Measurements from ENCODE around the gene OS9.
A peak's percentile ranks its signal among the peaks of the same experiment; 100 is the strongest.

OS9 gene

DNA sequence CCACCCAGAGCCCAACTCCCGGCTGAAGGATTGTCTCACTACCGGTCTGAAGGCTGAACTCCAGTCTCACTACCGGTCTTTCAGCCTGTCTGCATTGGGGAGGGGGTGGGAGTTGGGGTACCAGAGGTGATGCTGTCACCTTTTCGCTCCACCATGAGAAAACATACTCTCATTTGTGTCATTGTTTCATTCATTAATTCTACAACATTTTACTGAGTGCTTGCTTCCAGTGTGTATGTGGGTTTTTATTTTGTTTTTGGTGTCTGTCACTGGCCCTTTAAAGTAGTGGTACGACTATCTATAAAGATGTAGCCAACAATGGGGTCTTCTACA lies 58.7 kb downstream of the OS9 start:
- Mint-ChIP-seq H3K4me1 (ENCODE audit: low read depth) (peaks cover 47% of the 10 kb centered on the region), H3K9me3 (no peaks in the 10 kb centered on the region), H3K4me3 (peak overlapping the region; percentile 96), H3K36me3 (ENCODE audit: low read depth) (peaks cover 36% of the 10 kb centered on the region), H3K27me3 (ENCODE audit: low read depth) (peaks cover 3% of the 10 kb centered on the region), H3K27ac (peak overlapping the region; percentile 89)
- DNase-seq (ENCODE audit: low spot score) = no peak

- DNase-seq (ENCODE audit: low spot score) = no peak
- peaks cover 47% of the 10 kb centered on the region for H3K4me1 Mint-ChIP-seq (ENCODE audit: low read depth)
- no peaks in the 10 kb centered on the region for H3K9me3 Mint-ChIP-seq
- peaks cover 35% of the 10 kb centered on the region for H3K36me3 Mint-ChIP-seq (ENCODE audit: low read depth)
- peak overlapping the region; percentile 85 for H3K27ac Mint-ChIP-seq
- H3K4me3 Mint-ChIP-seq = peak overlapping the region; percentile 89
- peaks cover 3% of the 10 kb centered on the region for H3K27me3 Mint-ChIP-seq (ENCODE audit: low read depth)
These were observed 59.9 kb downstream of the OS9 start for GRCh38 chr12:57753756-57754337.

GRCh38 chr12:57754411-57755193 lies 60.7 kb downstream of the OS9 start, which contains the start of gene MARCHF9:
Gene MARCHF9, plus strand, starts transcription at chr12:57755103. Its CDS starts 426 bp downstream, at chr12:57755529.
- H3K27me3 Mint-ChIP-seq (ENCODE audit: low read depth) = peaks cover 3% of the 10 kb centered on the region
- peaks cover 32% of the 10 kb centered on the region for H3K36me3 Mint-ChIP-seq (ENCODE audit: low read depth)
- peaks cover 51% of the 10 kb centered on the region for H3K4me1 Mint-ChIP-seq (ENCODE audit: low read depth)
- H3K27ac Mint-ChIP-seq = peak within 1 kb of the TSS; percentile 85
- no peaks in the 10 kb centered on the region for H3K9me3 Mint-ChIP-seq
- H3K4me3 Mint-ChIP-seq = peak within 1 kb of the TSS; percentile 89
- peak; percentile 83 for DNase-seq (ENCODE audit: low spot score)

DNA sequence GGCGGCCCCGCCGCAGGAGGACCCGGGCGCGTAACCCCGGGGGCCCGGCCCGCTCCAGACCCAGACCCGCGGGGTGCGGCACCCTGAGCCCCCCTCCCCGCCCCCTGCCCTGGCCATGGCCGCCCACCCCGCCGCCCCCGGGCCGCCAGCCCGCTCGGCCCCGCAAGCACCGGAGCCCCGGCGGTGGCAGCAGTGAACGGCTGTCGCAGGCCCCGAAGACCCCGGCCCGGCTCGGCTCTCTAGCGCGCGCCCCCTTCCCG lies 61.2 kb downstream of the OS9 start:
- Mint-ChIP-seq H3K4me3 (no peak overlapping the region), H3K36me3 (ENCODE audit: low read depth) (peaks cover 31% of the 10 kb centered on the region), H3K27ac (no peak overlapping the region), H3K27me3 (ENCODE audit: low read depth) (peaks cover 3% of the 10 kb centered on the region), H3K9me3 (no peaks in the 10 kb centered on the region), H3K4me1 (ENCODE audit: low read depth) (peaks cover 50% of the 10 kb centered on the region)
- DNase-seq (ENCODE audit: low spot score) = no peak

DNA sequence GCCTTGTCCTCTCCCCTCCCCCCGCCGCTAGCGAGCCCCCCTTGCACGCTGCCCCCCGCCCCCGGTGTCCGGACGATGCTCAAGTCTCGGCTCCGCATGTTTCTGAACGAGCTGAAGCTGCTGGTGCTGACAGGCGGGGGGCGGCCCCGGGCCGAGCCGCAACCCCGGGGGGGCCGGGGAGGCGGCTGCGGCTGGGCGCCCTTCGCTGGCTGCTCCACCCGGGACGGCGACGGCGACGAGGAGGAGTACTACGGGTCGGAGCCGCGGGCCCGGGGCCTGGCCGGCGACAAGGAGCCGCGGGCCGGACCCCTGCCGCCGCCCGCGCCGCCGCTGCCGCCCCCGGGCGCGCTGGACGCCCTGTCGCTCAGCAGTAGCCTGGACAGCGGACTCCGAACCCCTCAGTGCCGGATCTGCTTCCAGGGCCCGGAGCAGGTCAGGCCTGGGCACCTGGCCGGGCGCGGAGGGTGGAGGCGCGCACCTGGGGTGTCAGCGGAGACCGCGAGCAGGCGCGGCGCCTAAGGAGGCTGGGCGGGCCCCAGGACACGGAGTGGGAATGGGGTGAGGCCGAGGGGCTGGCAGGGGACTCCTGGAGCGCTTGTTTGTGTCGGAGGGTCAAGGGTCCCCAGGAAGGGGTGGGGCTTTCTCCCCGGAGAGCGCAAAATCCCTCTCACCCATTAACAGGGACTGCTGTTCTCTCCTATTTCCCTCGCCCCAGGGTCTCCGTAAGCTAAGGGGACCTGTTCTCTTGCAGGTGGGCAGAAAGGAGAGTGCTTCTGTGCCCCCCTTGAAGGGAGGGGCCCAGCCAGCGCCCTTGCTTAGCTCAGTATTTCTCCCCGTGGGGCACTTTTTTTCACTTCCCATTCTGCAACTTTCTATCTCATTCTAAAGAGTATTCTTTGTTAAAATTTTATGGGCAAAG lies 61.8 kb downstream of the OS9 start:
- Mint-ChIP-seq H3K27ac (peak overlapping the region; percentile 18), H3K4me1 (ENCODE audit: low read depth) (peaks cover 46% of the 10 kb centered on the region), H3K27me3 (ENCODE audit: low read depth) (peaks cover 3% of the 10 kb centered on the region), H3K9me3 (no peaks in the 10 kb centered on the region), H3K36me3 (ENCODE audit: low read depth) (peaks cover 26% of the 10 kb centered on the region), H3K4me3 (peak overlapping the region; percentile 85)
- peak; percentile 15 for DNase-seq (ENCODE audit: low spot score)

GRCh38 chr12:57756406-57757341 lies 62.7 kb downstream of the OS9 start:
- Mint-ChIP-seq H3K4me3 (peak overlapping the region; percentile 85), H3K4me1 (ENCODE audit: low read depth) (peaks cover 36% of the 10 kb centered on the region), H3K27me3 (ENCODE audit: low read depth) (peaks cover 3% of the 10 kb centered on the region), H3K27ac (peak overlapping the region; percentile 18), H3K36me3 (ENCODE audit: low read depth) (peaks cover 18% of the 10 kb centered on the region), H3K9me3 (no peaks in the 10 kb centered on the region)
- peak; percentile 59 for DNase-seq (ENCODE audit: low spot score)

GRCh38 chr12:57757771-57758170 lies 63.8 kb downstream of the OS9 start:
- Mint-ChIP-seq H3K4me3 (no peak overlapping the region), H3K27ac (no peak overlapping the region), H3K27me3 (ENCODE audit: low read depth) (no peaks in the 10 kb centered on the region), H3K9me3 (no peaks in the 10 kb centered on the region), H3K4me1 (ENCODE audit: low read depth) (peaks cover 32% of the 10 kb centered on the region), H3K36me3 (ENCODE audit: low read depth) (peaks cover 13% of the 10 kb centered on the region)
- DNase-seq (ENCODE audit: low spot score) = no peak

GRCh38 chr12:57758552-57759359 lies 64.8 kb downstream of the OS9 start:
- Mint-ChIP-seq H3K27me3 (ENCODE audit: low read depth) (no peaks in the 10 kb centered on the region), H3K4me3 (no peak overlapping the region), H3K36me3 (ENCODE audit: low read depth) (peaks cover 13% of the 10 kb centered on the region), H3K9me3 (no peaks in the 10 kb centered on the region), H3K27ac (no peak overlapping the region), H3K4me1 (ENCODE audit: low read depth) (peaks cover 24% of the 10 kb centered on the region)
- no peak for DNase-seq (ENCODE audit: low spot score)

DNA sequence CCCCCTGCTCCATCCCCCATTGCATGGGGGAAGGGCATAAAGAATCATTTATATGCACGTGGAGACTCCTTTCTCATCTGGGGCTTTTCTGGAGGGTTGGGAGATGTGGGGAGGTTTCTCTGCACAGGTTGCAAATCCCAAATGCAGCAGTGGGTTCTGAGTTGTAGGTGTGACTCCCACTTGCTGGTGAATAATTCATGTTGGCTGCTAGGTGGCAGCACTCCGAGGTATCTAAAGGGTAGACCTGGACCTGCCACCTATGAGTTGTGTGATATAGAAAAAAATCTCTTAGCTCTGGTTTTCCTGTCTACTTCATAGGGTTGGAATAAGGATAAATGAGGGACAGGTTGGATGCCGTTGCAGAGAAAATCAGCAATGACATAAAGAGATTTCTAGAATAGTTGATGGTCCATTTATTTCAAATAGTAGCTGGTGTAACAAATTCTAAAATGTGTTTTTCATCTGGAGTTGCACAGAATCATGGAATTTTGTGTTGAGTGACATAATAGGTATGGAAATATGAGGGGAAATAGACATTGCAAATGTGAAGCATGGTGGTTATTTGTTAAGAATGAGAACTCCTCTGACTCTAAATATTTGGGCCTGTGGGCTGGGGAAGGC lies 65.5 kb downstream of the OS9 start:
- peak; percentile 24 for DNase-seq (ENCODE audit: low spot score)
- Mint-ChIP-seq H3K27me3 (ENCODE audit: low read depth) (no peaks in the 10 kb centered on the region), H3K4me1 (ENCODE audit: low read depth) (peaks cover 21% of the 10 kb centered on the region), H3K27ac (no peak overlapping the region), H3K9me3 (no peaks in the 10 kb centered on the region), H3K36me3 (ENCODE audit: low read depth) (peaks cover 13% of the 10 kb centered on the region), H3K4me3 (no peak overlapping the region)

- Mint-ChIP-seq H3K4me1 (ENCODE audit: low read depth) (peaks cover 20% of the 10 kb centered on the region), H3K36me3 (ENCODE audit: low read depth) (peaks cover 13% of the 10 kb centered on the region), H3K27ac (no peak overlapping the region), H3K4me3 (no peak overlapping the region), H3K27me3 (ENCODE audit: low read depth) (peaks cover 3% of the 10 kb centered on the region), H3K9me3 (no peaks in the 10 kb centered on the region)
- no peak for DNase-seq (ENCODE audit: low spot score)
These were observed 66.5 kb downstream of the OS9 start for GRCh38 chr12:57760347-57760982.

DNA sequence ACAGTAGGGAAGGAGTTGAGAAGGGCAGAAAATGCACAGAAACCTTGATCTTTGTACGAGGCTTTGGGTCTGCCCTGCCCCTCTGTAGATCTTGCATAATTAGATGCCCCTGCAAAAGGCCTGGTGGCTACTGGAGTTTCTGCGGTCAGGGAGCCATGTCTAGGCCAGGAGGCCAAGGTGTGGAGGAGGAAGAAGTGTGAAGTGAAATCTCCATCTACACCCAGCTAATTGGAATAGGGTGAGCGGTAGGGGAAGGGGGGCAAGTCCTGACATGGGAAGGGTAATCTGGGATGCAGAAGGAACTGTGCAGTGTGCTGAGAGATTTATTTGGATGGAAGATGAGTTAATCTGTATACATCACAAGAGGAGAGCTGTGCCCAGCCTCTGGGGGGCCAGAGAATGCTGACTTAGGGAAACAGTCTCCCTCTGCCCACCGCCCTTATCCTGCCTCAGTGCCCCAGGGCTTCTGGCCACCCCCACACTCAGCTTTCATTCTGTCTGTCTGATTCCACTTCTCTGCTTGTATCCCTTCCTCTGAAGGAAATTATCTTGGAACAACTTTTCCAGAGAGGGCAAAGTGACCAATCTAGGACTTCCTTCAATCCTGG lies 67.6 kb downstream of the OS9 start:
- H3K4me1 Mint-ChIP-seq (ENCODE audit: low read depth) = peaks cover 19% of the 10 kb centered on the region
- no peaks in the 10 kb centered on the region for H3K9me3 Mint-ChIP-seq
- H3K4me3 Mint-ChIP-seq = no peak overlapping the region
- no peak overlapping the region for H3K27ac Mint-ChIP-seq
- H3K36me3 Mint-ChIP-seq (ENCODE audit: low read depth) = peaks cover 13% of the 10 kb centered on the region
- DNase-seq (ENCODE audit: low spot score) = no peak
- H3K27me3 Mint-ChIP-seq (ENCODE audit: low read depth) = peaks cover 10% of the 10 kb centered on the region

GRCh38 chr12:57762463-57762862 lies 68.5 kb downstream of the OS9 start:
- peaks cover 17% of the 10 kb centered on the region for H3K4me1 Mint-ChIP-seq (ENCODE audit: low read depth)

More at GRCh38 chr12:57762463-57762862, 68.5 kb downstream of the OS9 start:
- Mint-ChIP-seq H3K9me3 (no peaks in the 10 kb centered on the region), H3K36me3 (ENCODE audit: low read depth) (peaks cover 10% of the 10 kb centered on the region), H3K4me3 (no peak overlapping the region), H3K27ac (no peak overlapping the region), H3K27me3 (ENCODE audit: low read depth) (peaks cover 14% of the 10 kb centered on the region)
- DNase-seq (ENCODE audit: low spot score) = no peak
